HG03378 (cell line): Measurements from ENCODE around the gene MALAT1.
A peak's percentile ranks its signal among the peaks of the same experiment; 100 is the strongest.
"Not testable (repeated sequence)": the region's sequence is repeated elsewhere in the genome, so short reads cannot be mapped to it uniquely, and the experiment has no call there.

Experiments used
- ATAC-seq: cut with Tn5 transposase; IDR thresholded peaks from one replicate; pipeline ENCODE4 v1.9.1; 2021; ENCODE audit warnings: mild to moderate bottlenecking, moderate library complexity; ENCODE audit not compliant: unreplicated experiment

The MALAT1 gene

DNA sequence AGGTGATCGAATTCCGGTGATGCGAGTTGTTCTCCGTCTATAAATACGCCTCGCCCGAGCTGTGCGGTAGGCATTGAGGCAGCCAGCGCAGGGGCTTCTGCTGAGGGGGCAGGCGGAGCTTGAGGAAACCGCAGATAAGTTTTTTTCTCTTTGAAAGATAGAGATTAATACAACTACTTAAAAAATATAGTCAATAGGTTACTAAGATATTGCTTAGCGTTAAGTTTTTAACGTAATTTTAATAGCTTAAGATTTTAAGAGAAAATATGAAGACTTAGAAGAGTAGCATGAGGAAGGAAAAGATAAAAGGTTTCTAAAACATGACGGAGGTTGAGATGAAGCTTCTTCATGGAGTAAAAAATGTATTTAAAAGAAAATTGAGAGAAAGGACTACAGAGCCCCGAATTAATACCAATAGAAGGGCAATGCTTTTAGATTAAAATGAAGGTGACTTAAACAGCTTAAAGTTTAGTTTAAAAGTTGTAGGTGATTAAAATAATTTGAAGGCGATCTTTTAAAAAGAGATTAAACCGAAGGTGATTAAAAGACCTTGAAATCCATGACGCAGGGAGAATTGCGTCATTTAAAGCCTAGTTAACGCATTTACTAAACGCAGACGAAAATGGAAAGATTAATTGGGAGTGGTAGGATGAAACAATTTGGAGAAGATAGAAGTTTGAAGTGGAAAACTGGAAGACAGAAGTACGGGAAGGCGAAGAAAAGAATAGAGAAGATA, at the start of gene MALAT1:
MALAT1 (plus strand) TSS at position 69 of the 736 bp plus-strand sequence.
- peak; percentile 39 for ATAC-seq

DNA sequence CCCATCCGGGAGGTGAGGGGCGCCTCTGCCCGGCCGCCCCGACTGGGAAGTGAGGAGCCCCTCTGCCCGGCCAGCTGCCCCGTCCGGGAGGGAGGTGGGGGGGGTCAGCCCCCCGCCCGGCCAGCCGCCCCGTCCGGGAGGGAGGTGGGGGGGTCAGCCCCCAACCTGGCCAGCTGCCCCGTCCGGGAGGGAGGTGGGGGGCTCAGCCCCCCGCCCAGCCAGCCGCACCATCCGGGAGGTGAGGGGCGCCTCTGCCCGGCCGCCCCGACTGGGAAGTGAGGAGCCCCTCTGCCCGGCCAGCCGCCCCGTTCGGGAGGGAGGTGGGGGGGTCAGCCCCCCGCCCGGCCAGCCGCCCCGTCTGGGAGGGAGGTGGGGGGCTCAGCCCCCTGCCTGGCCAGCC, 47.5 kb upstream of the MALAT1 start:
- not testable (repeated sequence) for ATAC-seq

DNA sequence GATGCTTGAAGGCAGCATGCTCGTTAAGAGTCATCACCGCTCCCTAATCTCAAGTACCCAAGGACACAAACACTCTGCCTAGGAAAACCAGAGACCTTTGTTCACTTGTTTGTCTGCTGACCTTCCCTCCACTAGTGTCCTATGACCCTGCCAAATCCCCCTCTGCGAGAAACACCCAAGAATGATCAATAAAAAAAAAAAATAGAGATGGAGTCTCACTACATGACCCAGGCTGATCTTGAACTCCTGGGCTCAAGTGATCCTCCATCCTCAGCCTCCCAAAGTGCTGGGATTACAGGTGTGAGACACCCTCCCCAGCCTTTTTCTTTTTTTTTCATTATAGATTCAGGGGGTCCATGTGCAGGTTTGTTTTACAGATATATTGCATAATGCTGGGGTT, 46.6 kb upstream of the MALAT1 start:
- ATAC-seq: not testable (repeated sequence)

DNA sequence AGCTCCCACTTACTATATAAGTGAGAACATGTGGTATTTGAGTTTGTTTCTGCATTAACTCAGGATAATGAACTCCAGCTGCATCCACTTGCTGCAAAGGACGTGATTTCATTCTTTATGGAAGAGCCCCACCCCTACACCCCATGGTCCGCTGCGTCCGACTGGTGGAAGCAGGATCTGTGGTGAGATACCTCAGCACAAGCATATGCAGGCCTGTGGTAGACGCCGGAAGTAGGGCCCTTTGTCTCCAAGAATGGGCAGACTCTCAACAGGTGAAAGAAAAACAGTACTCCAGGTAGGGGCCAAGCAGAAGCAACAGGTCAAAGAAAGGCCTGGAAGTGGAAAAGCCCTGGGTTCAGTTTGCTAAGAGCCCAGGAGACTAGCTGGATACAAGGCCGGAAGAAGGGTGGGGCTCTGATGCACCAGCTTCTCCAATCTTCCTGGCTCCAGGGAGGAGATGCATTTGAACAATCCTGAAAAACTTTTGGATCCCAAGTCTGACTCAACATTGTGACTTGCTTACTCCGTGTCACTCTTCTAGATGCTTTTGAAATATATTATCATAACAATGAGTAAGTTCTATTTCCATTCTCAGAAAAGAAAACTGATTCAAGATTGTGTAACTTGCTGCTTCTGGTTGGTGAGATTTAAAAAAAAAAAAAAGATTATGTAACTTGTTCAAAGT, 45.9 kb upstream of the MALAT1 start:
- ATAC-seq: no peak

DNA sequence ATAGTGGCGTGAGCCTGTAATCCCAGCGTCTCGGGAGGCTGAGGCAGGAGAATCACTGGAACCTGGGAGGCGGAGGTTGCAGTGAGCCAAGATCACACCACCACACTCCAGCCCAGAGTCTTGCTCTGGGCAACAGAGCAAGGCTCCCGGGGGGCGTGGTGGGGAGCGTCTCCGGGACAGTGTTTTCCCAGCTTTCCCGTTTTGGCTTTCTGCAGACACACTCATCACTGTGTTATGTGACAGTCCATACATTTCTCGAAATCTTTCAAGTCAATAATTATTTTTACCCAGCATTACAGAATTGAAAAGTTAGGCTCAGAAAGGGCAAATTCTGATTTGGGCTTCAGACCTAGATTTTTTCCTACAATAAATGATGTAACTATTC, 44.5 kb upstream of the MALAT1 start:
- no peak for ATAC-seq

DNA sequence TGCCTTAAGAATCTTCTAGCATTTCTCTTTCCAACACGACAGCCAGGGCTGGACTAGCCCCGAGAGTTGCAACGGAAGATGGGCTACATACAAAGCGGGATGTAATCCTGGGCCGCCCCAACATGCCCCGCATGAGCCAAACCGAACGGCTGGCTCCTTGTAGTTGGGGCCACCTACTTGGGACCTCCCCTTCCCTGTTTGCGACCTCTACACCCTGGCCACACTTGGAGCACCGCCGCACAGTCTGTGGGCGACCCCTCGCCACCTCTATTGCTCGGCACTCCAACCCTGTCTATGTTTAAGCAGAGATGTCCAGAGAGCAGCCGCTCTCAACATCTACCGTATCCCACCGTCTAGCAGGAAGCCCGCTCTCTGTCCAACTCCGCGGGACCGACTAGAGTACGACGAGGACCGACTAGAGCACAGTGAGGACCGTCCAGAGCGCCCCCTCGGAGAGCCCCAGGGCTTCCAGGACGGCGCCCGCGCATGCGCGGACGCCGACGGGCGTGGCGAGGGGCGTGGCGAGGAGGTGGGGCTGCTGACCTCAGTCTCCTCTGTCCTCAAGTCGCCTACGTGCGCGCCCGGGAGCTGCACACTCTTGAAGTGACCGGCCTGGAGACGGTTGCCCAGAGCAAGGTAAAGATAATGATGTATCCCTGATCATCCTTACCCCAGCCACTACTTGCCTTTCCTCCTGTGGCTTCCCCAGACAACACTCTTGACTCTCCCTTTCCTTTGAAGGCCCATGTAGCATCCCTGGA, 44.0 kb upstream of the MALAT1 start:
- no peak for ATAC-seq

DNA sequence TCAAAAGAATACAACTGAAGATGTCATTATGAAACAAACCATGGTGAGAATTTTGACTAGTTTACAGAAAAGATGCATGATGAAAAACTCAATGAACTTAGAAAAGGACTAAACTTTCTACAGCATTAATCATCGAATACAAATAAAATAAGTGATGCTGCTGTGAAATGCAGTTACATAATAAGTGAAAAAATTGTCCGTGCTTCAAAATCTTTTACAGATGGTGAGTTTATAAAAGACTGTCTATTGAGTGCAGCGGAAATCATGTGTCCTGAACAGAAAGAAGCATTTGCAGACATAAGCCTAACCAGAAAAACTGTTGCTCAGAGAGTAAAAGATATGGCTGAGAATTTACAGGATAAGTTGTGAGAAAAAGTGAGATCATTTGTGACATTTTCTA, 42.4 kb upstream of the MALAT1 start:
- no peak for ATAC-seq

DNA sequence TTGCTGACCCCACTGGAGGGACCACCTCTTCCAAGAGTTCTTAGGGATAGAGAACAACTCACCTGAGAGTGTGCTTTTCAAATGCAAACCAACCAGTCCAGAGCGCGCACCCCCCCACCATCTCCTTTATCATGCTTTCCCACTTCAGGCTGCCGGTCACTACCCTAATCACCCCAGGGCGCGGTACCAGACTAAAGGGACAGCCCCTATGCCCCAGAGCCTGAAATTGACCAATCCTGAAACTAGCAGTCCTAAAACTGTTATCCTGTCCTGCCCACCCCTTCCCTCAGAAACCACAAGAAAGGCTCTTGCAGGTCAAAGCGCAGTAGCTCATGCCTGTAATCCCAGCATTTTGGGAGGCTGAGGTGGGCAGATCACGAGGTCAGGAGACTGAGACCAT, 39.3 kb upstream of the MALAT1 start:
- no peak for ATAC-seq

DNA sequence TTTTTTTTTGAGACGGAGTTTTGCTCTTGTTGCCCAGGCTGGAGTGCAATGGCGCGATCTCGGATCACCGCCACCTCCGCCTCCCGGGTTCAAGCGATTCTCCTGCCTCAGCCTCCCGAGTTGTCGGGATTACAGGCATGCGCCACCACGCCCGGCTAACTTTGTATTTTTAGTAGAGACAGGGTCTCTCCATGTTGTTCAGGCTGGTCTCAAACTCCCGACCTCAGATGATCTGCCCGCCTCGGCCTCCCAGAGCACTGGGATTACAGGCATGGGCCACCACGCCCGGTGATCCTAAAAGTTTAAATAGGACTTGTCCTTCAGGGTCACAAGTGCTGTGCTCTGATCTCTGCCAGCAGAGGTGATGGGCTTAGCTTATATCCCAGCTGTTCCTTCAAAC, 33.4 kb upstream of the MALAT1 start:
- not testable (repeated sequence) for ATAC-seq

DNA sequence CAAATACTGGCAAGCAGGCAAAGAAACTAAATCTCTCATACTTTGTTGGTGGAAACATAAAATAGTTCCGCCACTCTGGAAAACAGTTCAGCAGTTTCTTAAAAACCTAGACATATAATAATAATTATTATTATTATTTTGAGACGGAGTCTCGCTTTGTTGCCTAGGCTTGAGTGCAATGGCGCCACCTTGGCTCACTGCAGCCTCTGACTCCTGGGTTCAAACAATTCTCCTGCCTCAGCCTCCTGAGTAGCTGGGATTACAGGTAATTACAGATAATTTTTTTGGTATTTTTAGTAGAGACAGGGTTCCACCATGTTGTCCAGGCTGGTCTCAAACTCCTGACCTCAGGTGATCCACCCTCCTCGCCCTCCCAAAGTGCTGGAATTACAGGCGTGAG, 31.5 kb upstream of the MALAT1 start:
- not testable (repeated sequence) for ATAC-seq

DNA sequence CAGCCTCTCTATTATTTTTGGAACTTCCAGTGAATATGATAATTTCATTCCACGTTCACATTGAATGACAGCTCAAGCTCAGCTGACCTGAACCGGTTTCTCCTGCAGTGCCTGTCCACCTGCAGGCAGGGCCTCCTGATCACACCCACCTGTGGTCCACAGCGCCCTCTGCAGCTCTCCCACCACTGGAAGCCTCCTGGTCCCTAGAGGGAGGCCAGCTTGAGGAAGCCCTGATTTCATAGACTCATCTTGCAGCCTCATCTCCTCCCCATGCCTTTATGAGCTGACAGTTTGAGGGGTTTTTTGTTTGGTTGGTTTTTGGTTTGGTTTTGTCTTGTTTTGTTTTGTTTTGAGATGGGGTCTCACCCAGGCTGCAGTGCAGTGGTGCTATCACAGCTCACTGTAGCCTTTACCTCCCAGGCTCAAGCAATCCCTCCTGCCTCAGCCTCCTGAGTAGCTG, 29.9 kb upstream of the MALAT1 start:
- no peak for ATAC-seq

DNA sequence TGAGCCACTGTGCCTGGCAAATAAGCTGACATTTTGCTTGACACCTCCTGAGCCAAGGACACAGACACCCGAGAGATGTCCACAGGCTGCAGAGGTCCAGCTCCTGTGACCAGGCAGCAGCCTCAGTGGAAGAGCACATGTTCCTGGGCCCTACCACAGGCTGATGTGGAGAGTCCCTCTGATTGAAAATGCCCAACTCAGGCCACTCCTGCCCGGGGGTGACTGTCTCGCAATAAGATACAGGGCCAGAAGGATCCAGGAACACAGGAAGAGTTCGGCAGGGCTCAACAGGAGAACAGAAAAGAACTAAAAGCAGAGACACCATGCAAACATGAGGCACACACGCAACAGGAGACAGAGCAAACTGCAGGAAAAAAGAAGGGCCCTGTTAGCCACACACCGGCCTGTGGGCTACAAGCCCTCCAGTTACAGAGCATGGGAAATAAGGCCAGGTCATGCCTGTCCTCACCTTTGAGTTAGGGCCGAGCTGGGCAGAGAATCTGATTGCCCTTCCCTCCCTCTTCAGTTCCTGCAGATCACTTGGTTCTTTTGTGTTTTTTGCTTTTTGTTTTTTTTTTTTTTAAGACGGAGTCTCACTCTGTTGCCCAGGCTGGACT, 28.3 kb upstream of the MALAT1 start:
- no peak for ATAC-seq

DNA sequence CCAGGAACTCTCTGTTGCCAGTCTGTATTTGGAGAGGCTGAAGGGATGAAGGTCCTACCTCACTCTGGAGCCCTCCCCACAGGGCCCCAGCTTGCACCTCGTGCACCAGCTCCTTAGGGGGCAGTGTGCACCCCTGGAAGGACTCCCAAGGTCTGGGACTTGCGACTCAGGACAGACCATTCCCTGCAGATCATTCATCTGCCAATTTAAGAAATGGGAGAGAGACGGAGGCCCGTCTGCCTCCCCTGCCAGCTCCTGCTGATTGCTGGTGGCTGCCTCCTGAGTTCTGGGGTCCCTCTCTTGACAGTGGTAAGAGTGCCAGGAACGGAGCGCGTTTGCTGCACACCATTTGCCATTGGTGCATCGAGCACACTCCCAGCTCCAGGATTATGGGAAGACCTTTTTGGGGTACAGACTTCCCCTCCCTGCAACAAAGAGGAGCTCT, 27.4 kb upstream of the MALAT1 start:
- ATAC-seq: no peak

DNA sequence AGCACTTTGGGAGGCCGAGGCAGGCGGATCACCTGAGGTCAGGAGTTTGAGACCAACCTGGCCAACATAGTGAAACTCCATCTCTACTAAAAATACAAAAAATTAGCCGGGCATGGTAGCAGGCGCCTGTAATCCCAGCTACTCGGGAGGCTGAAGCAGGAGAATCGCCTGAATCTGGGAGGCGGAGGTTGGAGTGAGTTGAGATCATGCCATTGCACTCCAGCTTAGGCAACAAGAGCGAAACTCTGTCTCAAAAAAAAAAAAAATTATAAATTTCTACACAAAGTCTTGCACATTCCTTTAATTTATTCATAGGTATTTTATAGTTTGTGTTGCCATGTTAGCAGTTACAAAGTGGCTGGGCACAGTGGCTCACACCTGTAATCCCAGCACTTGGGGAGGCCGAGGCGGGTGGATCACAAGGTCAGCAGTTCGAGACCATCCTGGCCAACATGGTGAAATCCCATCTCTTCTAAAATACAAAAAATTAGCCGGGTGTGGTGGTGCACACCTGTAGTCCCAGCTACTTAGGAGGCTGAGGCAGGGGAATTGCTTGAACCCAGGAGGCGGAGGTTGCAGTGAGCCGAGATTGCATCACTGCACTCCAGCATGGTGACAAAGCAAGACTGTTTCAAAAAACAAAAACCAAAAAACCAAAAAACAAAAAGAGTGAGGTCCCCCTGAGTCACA, 26.1 kb upstream of the MALAT1 start:
- ATAC-seq: not testable (repeated sequence)

DNA sequence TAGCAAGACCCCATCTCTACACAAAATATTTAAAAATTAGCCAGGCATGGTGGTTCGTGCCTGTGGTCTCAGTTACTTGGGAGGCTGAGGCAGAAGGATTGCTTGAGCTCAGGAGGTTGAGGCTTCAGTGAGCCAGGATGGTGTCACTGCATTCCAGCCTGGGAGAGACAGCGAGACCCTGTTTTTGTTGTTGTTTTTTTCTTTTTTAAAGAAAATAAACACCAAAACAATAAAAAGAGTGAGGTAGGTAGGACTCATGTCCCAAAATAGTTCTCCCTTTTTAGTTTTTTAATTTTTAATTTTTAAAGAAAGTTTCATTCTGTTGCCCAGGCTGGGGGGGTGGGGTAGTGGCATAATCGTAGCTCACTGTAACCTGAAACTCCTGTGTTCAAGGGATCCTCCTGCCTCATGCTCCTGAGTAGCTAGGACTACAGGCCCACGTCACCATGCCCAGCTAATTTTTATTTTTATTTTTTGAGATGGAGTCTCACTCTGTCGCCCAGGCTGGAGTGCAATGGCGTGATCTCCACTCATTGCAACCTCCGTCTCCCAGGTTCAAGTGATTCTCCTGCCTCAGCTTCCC, 25.5 kb upstream of the MALAT1 start:
- no peak for ATAC-seq

DNA sequence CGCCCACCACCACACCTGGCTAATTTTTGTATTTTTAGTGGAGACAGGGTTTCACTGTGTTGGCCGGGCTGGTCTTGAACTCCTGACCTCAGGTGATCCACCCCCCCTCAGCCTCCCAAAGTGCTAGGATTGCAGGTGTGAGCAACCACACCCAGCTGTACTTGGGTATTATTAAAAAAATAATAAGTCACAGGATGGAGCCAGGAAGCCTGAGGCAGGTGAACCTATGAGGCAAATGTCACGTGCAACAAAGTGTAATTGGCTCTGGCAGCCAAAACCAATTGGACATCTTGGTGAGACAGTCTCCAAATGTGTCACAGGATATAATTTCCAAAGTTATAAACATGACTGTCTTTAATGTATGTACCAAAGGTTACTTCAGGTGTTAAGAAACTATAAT, 24.0 kb upstream of the MALAT1 start:
- no peak for ATAC-seq

DNA sequence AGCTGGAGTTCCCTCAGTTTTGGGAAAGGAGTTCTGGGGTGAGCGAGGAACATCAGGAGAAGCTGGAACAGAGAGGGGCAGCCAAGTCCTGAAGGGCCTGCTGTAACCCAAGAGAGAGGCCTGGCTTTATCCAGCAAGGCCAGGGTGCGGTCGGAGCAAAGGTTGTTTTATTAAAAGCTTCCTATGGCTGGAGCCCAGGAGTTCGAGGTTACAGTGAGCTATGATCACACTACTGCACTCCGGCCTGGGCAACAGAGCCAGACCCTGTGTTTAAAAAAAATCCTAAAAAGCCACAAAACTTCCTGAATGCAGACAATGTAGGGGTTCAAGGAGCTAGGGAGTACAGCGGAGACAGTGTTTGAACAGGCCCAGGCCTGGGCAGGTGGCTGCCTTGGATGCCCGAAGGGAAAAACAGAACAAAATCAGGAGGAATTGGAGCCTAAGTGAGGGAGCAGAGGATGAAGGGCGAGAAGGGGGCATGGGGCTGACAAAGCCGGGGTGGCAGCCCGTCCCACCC, 22.2 kb upstream of the MALAT1 start:
- no peak for ATAC-seq

DNA sequence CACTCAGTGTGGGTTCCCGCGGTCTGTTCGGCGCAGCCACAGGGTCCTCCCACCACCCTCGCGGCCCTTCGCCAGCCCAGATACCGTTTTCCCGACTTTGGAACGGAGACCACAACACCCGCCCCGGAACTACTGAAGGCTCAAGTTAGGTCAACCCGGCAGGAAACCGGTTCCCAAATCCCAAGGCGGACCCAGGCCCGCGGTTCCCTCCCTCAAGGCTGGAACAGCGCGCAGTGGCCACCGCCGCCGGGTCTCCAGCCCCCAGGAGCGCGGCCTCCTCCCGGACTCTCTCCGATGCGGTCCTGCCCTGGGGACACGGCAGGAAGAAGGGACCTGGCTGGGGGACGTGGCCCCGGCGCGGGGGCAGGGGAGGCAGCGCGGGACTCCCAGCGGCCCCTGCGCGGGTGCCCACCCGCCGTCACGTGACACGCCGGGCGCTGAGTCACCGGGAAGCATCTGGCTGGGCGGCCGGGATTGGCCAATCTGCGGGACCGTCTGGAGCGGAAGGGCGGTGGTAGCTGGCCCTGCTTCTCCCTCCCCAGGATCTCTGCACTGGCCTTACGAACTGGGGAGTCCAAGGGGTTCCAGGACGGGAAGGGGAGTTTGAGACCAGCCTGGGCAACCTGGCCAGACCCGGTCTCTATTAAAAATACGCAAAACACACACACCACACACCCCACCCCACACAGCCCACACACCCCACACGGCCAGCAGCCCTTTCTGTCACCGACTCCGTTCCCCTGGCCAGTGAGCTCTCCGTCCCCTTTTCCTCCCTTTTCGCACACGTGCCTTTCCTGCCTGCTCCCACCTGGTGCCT, 21.5 kb upstream of the MALAT1 start:
- peak; percentile 53 for ATAC-seq
